Effector memory CD4-positive, alpha-beta T cell (primary cell): ENCODE results near the gene SLC17A5.
A peak's percentile ranks its signal among the peaks of the same experiment; 100 is the strongest.
"Not testable (repeated sequence)": the region's sequence is repeated elsewhere in the genome, so short reads cannot be mapped to it uniquely, and the experiment has no call there.

Source experiments
- DNase-seq, 3 donors: peaks; one replicate each; pipeline ENCODE4 v3.0.0-alpha.2; 2020
- H3K27ac ChIP-seq: 2 replicates; pipeline ENCODE4 v1.7.0; 2013; ENCODE audit warnings: mild to moderate bottlenecking, low read length, moderate library complexity; ENCODE audit not compliant: insufficient read depth, poor library complexity, severe bottlenecking
- H3K27me3 ChIP-seq: replicated peaks from 2 replicates; pipeline ENCODE4 v1.7.0; 2013; ENCODE audit warnings: mild to moderate bottlenecking, low read length; ENCODE audit not compliant: insufficient read depth, control insufficient read depth, poor library complexity, severe bottlenecking
- H3K36me3 ChIP-seq: 2 replicates; pipeline ENCODE4 v1.7.0; 2013; ENCODE audit warnings: mild to moderate bottlenecking, low read length, moderate library complexity; ENCODE audit not compliant: control insufficient read depth, insufficient read depth
- H3K4me1 ChIP-seq: 2 replicates; pipeline ENCODE4 v1.7.0; 2013; ENCODE audit warnings: low read length, mild to moderate bottlenecking; ENCODE audit not compliant: control insufficient read depth, insufficient read depth, poor library complexity, severe bottlenecking
- H3K4me3 ChIP-seq: 2 replicates; pipeline ENCODE4 v1.7.0; 2013; ENCODE audit warnings: low read length, low read depth, mild to moderate bottlenecking; ENCODE audit not compliant: insufficient read depth, poor library complexity, severe bottlenecking
- H3K9me3 ChIP-seq: 2 replicates; pipeline ENCODE4 v1.7.0; 2013; ENCODE audit warnings: mild to moderate bottlenecking, low read length, moderate library complexity; ENCODE audit not compliant: control insufficient read depth

SLC17A5 gene

GRCh38 chr6:73690056-73690455, 36.3 kb upstream of the SLC17A5 start:
- no peak overlapping the region for H3K27ac ChIP-seq
- no peaks in the 10 kb centered on the region for H3K36me3 ChIP-seq
- no peak for DNase-seq
- H3K4me1 ChIP-seq: no peaks in the 10 kb centered on the region
- H3K4me3 ChIP-seq: no peak overlapping the region
- no peaks in the 10 kb centered on the region for H3K9me3 ChIP-seq
- H3K27me3 ChIP-seq: peaks cover 11% of the 10 kb centered on the region

GRCh38 chr6:73688351-73688750, 34.6 kb upstream of the SLC17A5 start:
- DNase-seq: no peak
- H3K27me3 ChIP-seq: peaks cover 11% of the 10 kb centered on the region
- H3K4me3 ChIP-seq: no peak overlapping the region
- H3K9me3 ChIP-seq: no peaks in the 10 kb centered on the region
- H3K36me3 ChIP-seq: no peaks in the 10 kb centered on the region
- no peak overlapping the region for H3K27ac ChIP-seq
- H3K4me1 ChIP-seq: no peaks in the 10 kb centered on the region

- not testable (repeated sequence) for H3K36me3 ChIP-seq, H3K27me3 ChIP-seq, H3K4me1 ChIP-seq, H3K4me3 ChIP-seq, H3K27ac ChIP-seq, H3K9me3 ChIP-seq, DNase-seq
These were observed 29.8 kb upstream of the SLC17A5 start for GRCh38 chr6:73683574-73683973.

- Histone ChIP-seq H3K27me3 (no peaks in the 10 kb centered on the region), H3K4me3 (no peak overlapping the region), H3K36me3 (no peaks in the 10 kb centered on the region), H3K4me1 (no peaks in the 10 kb centered on the region), H3K27ac (no peak overlapping the region), H3K9me3 (no peaks in the 10 kb centered on the region)
- DNase-seq: no peak
These were observed 26.6 kb upstream of the SLC17A5 start for GRCh38 chr6:73680289-73680918.

GRCh38 chr6:73679846-73680245, 26.1 kb upstream of the SLC17A5 start:
- DNase-seq, H3K9me3 ChIP-seq, H3K27ac ChIP-seq, H3K36me3 ChIP-seq, H3K4me1 ChIP-seq, H3K4me3 ChIP-seq, H3K27me3 ChIP-seq: not testable (repeated sequence)

GRCh38 chr6:73679009-73679408, 25.2 kb upstream of the SLC17A5 start:
- DNase-seq: no peak
- H3K27me3 ChIP-seq: no peaks in the 10 kb centered on the region
- no peak overlapping the region for H3K4me3 ChIP-seq
- H3K27ac ChIP-seq: no peak overlapping the region
- H3K4me1 ChIP-seq: no peaks in the 10 kb centered on the region
- no peaks in the 10 kb centered on the region for H3K36me3 ChIP-seq
- no peaks in the 10 kb centered on the region for H3K9me3 ChIP-seq

- Histone ChIP-seq H3K27ac (no peak overlapping the region), H3K27me3 (no peaks in the 10 kb centered on the region), H3K4me3 (no peak overlapping the region), H3K36me3 (no peaks in the 10 kb centered on the region), H3K9me3 (no peaks in the 10 kb centered on the region), H3K4me1 (no peaks in the 10 kb centered on the region)
- peak in 2 of 3 donors; percentile 21 to 52 for DNase-seq
These were observed 21.8 kb upstream of the SLC17A5 start for GRCh38 chr6:73675466-73676098.

GRCh38 chr6:73671911-73672685, 18.3 kb upstream of the SLC17A5 start:
- Histone ChIP-seq H3K4me1 (no peaks in the 10 kb centered on the region), H3K27me3 (no peaks in the 10 kb centered on the region), H3K4me3 (no peak overlapping the region), H3K36me3 (no peaks in the 10 kb centered on the region), H3K27ac (no peak overlapping the region), H3K9me3 (no peaks in the 10 kb centered on the region)
- DNase-seq: no peak

GRCh38 chr6:73669005-73669404, 15.2 kb upstream of the SLC17A5 start:
- H3K27me3 ChIP-seq: peaks cover 4% of the 10 kb centered on the region
- H3K27ac ChIP-seq: no peak overlapping the region
- H3K4me1 ChIP-seq: no peaks in the 10 kb centered on the region
- no peaks in the 10 kb centered on the region for H3K9me3 ChIP-seq
- no peaks in the 10 kb centered on the region for H3K36me3 ChIP-seq
- no peak overlapping the region for H3K4me3 ChIP-seq
- DNase-seq: no peak

GRCh38 chr6:73667798-73668197, 14.0 kb upstream of the SLC17A5 start:
- no peaks in the 10 kb centered on the region for H3K9me3 ChIP-seq
- H3K27ac ChIP-seq: no peak overlapping the region
- H3K4me1 ChIP-seq: no peaks in the 10 kb centered on the region
- H3K36me3 ChIP-seq: no peaks in the 10 kb centered on the region
- H3K4me3 ChIP-seq: no peak overlapping the region
- peaks cover 4% of the 10 kb centered on the region for H3K27me3 ChIP-seq
- DNase-seq: no peak
